K562 (cell line): ENCODE data around the gene PACSIN1. TPM values are rescaled to one million over a fixed set of nuclear protein-coding genes. Genes with fewer than 3 reads are reported as not detected.

Experiments used
- CREB1 ChIP-seq, 2 experiments: sonication (generic) in 1 of 2; formaldehyde crosslinking in 1 of 2; IDR thresholded peaks; 2 replicates each; pipeline versions ENCODE4 v1.6.1 to v1.8.0; 2012 to 2022; ENCODE audit warnings: inconsistent platforms in 1 of 2, mild to moderate bottlenecking in 1 of 2, missing genetic modification reagents in 1 of 2, moderate library complexity in 1 of 2
- GTF2F1 ChIP-seq: IDR thresholded peaks from 2 replicates; pipeline ENCODE4 v1.6.1; 2011; ENCODE audit warnings: low read depth, low read length, improper control_type of control experiment
- HLTF ChIP-seq: fragments of 450-650 bp; IDR thresholded peaks from 2 replicates; pipeline ENCODE4 v1.6.1; 2016
- JUNB ChIP-seq: fragments of 450-650 bp; formaldehyde crosslinking; conservative IDR thresholded peaks from 2 replicates; pipeline ENCODE4 v1.4.0; 2020; ENCODE audit warnings: mild to moderate bottlenecking
- NBN ChIP-seq: fragments of 450-650 bp; IDR thresholded peaks from 2 replicates; pipeline ENCODE4 v1.6.1; 2016; ENCODE audit warnings: low read depth, mild to moderate bottlenecking
- NFIC ChIP-seq: fragments of 450-650 bp; IDR thresholded peaks from 2 replicates; pipeline ENCODE4 v1.6.1; 2017; ENCODE audit warnings: mild to moderate bottlenecking, inconsistent platforms
- POU5F1 ChIP-seq: fragments of 150-350 bp; IDR thresholded peaks from 2 replicates; pipeline ENCODE4 v1.6.1; 2014; ENCODE audit warnings: borderline replicate concordance, low read length, low read depth, mild to moderate bottlenecking; ENCODE audit not compliant: partially characterized antibody
- VEZF1 ChIP-seq: fragments of 200-800 bp; sonication (Bioruptor generic); IDR thresholded peaks from 2 replicates; pipeline ENCODE4 v1.6.1; 2017; ENCODE audit warnings: missing genetic modification characterization, missing compliant biosample characterization
- ZBTB17 ChIP-seq: fragments of 450-650 bp; formaldehyde crosslinking; IDR thresholded peaks from 2 replicates; pipeline ENCODE4 v1.4.0; 2020; ENCODE audit warnings: mild to moderate bottlenecking
- ZNF282 ChIP-seq: sonication (generic); formaldehyde crosslinking; IDR thresholded peaks from 2 replicates; pipeline ENCODE4 v1.8.1; 2023; ENCODE audit warnings: missing genetic modification reagents
- ZNF318 ChIP-seq, 2 experiments: fragments of 450-650 bp; IDR thresholded peaks; 2 replicates each; pipeline ENCODE4 v1.6.1; 2016; ENCODE audit warnings: mild to moderate bottlenecking in 2 of 2, borderline replicate concordance in 1 of 2, low read depth in 1 of 2, moderate library complexity in 1 of 2
- ZNF592 ChIP-seq: fragments of 450-650 bp; IDR thresholded peaks from 2 replicates; pipeline ENCODE4 v1.6.1; 2017; ENCODE audit warnings: antibody characterized with exemption, mild to moderate bottlenecking
- polyA plus RNA-seq, 8 experiments: library from polyadenylated mRNA; depleted of rRNA in 4 of 8; stranded (reverse) in 5 of 8; unstranded in 3 of 8; fragments of >200 nt; fragmentation: Nextera tagmentation in 2 of 8; fragmentation: Illumina TruSeq in 1 of 8; extraction: Ambion mirVana in 2 of 8; extraction: Trizol in 1 of 8; gene quantifications; 2 replicates each; pipeline versions ENCODE4 v1.2.1 to v1.2.3, GENCODE V29; 2011 to 2014; ENCODE audit warnings: inconsistent platforms in 1 of 8, missing spikeins in 1 of 8
- total RNA-seq, 7 experiments: library from RNA; depleted of rRNA in 6 of 7; stranded (reverse); fragments of >200 nt in 6 of 7; fragmentation: Illumina TruSeq in 2 of 7; extraction: Trizol in 2 of 7; gene quantifications; 2 replicates each; pipeline versions ENCODE4 v1.2.1 to v1.2.3, GENCODE V29; 2011 to 2021; ENCODE audit warnings: low replicate concordance in 1 of 7

Gene PACSIN1
- total and polyA plus RNA-seq, 9 of the 15 experiments (the other 6 are each of a cell fraction or from before 2014, with no cell fraction given): 0.01 to 1.7 (median 0.45) TPM

- peak in 1 of 2 experiments; percentile 93; a peak in 2 of 4 replicates for TF ChIP-seq ZNF318 (IDR thresholded peaks at IDR 0.05; ENCODE audit: borderline replicate concordance in 1 of 2, low read depth in 1 of 2)
- TF ChIP-seq ZBTB17 (CRISPR knock-in tag): peak; percentile 73; the same call in 1 of the 2 replicates
- TF ChIP-seq NBN: no peak; the same call in 1 of the 2 replicates
- TF ChIP-seq CREB1 (IDR thresholded peaks at IDR 0.05): peak; percentile 75
- TF ChIP-seq CREB1 (CRISPR knock-in tag; IDR thresholded peaks at IDR 0.05): peak; percentile 54; the same call in 1 of the 2 replicates
- TF ChIP-seq HLTF: peak; percentile 40; the same call in 1 of the 2 replicates
- peak; percentile 51; the same call in 1 of the 2 replicates for TF ChIP-seq VEZF1
- TF ChIP-seq POU5F1: no peak
- TF ChIP-seq ZNF592: no peak
- TF ChIP-seq ZNF282 (CRISPR knock-in tag): no peak
- TF ChIP-seq JUNB: no peak
- TF ChIP-seq NFIC: peak; percentile 64
- TF ChIP-seq GTF2F1: peak; percentile 91
Measured at GRCh38 chr6:34425498-34426410, 40.1 kb upstream of the PACSIN1 start, which contains the start of gene RPS10 (continued).
